Upper lobe of right lung (tissue), 1 donor: ENCODE data around the gene CCNF. TPM values are rescaled to one million over a fixed set of nuclear protein-coding genes. Genes with fewer than 3 reads are reported as not detected.

ENCODE experiments used
- ATAC-seq: fragments of 200-7000 bp; cut with Tn5 transposase; one replicate; pipeline ENCODE4 v1.9.1; 2020; ENCODE audit warnings: mild to moderate bottlenecking, moderate library complexity
- DNase-seq: peaks from one replicate; pipeline ENCODE4 v3.0.0-alpha.2; 2020
- H3K27ac ChIP-seq: fragments of 200-600 bp; one replicate; pipeline ENCODE4 v1.8.0; 2022
- H3K27me3 ChIP-seq: fragments of 200-600 bp; one replicate; pipeline ENCODE4 v1.8.0; 2022; ENCODE audit warnings: mild to moderate bottlenecking
- H3K36me3 ChIP-seq: fragments of 200-600 bp; one replicate; pipeline ENCODE4 v1.8.0; 2022
- H3K4me1 ChIP-seq: fragments of 200-600 bp; one replicate; pipeline ENCODE4 v1.8.0; 2022
- H3K4me3 ChIP-seq: fragments of 200-600 bp; one replicate; pipeline ENCODE4 v1.8.0; 2022; ENCODE audit warnings: mild to moderate bottlenecking
- H3K9me3 ChIP-seq: fragments of 200-600 bp; one replicate; pipeline ENCODE4 v1.8.0; 2022
- intact Hi-C: fragments of 100-400 bp; cut with DNase I; formaldehyde crosslinking; loops from one replicate; pipeline ENCODE4 v1.11.0; 2022
- microRNA-seq: library from miRNA; unstranded; fragments of <30 nt; microRNA quantifications from one replicate; pipeline ENCODE4 v1.2.0, GENCODE V29; 2020; ENCODE audit warnings: borderline microRNAs expressed
- total RNA-seq: library from RNA; stranded (reverse); fragmentation: NEBNext Ultra II Directional; extraction: Animal tissue kit (Norgen Biotek cat#: 25700); gene quantifications from one replicate; pipeline ENCODE4 v1.2.1, GENCODE V29; 2021
- TF ChIP-seq, protein P1 (sequence below): fragments of 200-600 bp; IDR thresholded peaks from one replicate; pipeline ENCODE4 v1.8.0; 2022; ENCODE audit warnings: antibody characterized with exemption
- donor health status: DM: no; HTN: yes; CAD: no; lungs with severe emphysema.

Gene CCNF
- total RNA-seq, 1 donor from 2014 or later, result 3.6 TPM

DNA sequence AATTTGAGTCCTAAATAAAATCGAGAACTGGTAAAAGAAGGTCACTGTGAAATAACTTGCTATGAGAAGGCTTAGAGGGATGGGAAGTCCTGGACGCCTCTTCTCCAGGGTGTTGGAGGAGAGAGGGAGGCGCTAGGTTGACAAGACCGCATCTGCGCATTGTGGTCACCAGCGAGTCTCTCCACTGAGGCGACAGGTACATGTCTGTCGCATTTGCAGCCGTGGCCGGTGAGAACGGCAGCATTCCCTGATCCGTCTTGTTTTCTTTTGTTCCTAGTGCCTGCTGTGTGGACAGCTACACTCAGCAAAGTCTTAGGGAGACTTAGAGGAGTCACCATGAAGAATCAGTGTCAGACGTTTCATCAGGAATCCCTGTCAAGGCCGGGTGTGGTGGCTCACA, 76.4 kb downstream of the CCNF start:
- no peaks in the 10 kb centered on the region for H3K27me3 ChIP-seq
- H3K27ac ChIP-seq, result no peak overlapping the region
- ATAC-seq (no peak), DNase-seq (no peak)
- H3K4me1 ChIP-seq, result peaks cover 19% of the 10 kb centered on the region
- no peak overlapping the region for H3K4me3 ChIP-seq
- TF ChIP-seq, protein P1, sequence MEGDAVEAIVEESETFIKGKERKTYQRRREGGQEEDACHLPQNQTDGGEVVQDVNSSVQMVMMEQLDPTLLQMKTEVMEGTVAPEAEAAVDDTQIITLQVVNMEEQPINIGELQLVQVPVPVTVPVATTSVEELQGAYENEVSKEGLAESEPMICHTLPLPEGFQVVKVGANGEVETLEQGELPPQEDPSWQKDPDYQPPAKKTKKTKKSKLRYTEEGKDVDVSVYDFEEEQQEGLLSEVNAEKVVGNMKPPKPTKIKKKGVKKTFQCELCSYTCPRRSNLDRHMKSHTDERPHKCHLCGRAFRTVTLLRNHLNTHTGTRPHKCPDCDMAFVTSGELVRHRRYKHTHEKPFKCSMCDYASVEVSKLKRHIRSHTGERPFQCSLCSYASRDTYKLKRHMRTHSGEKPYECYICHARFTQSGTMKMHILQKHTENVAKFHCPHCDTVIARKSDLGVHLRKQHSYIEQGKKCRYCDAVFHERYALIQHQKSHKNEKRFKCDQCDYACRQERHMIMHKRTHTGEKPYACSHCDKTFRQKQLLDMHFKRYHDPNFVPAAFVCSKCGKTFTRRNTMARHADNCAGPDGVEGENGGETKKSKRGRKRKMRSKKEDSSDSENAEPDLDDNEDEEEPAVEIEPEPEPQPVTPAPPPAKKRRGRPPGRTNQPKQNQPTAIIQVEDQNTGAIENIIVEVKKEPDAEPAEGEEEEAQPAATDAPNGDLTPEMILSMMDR, result no peak
- H3K9me3 ChIP-seq, result no peaks in the 10 kb centered on the region
- no peaks in the 10 kb centered on the region for H3K36me3 ChIP-seq
- intact Hi-C loops, result no loop called here

DNA sequence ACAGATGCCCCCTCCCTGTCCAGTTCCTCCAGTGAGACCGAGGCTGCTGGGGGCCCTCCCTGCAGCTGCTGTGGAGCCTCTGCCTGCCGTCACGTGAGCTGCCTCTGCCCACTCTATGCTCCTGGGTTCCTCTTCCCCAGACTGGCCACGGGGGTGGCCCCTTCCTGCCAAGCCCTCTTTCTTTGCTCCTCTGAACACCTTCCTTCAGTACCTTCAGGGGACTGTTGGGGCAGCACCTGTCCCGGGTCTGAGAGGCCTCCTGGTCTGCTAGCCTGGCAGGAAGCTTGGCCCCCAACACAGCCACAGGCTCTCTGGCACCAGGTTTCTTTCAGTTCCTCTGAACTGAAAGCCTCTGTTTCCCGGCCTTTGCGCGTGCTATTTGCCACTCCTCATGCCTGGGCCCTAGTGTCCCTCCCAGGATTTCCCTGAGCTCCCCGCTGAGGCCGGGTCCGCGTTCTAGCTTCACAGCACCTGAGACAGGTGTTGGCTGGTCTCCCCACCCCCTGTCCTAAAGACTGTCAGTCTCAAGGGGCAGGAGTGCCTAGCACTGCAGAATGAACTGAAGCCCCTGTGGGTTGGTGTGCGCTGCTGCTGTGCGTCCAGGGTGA, 77.9 kb downstream of the CCNF start:
- peak; percentile 75 for ATAC-seq
- Histone ChIP-seq H3K4me3 (no peak overlapping the region), H3K4me1 (peaks cover 15% of the 10 kb centered on the region), H3K27ac (peak overlapping the region; percentile 78), H3K9me3 (no peaks in the 10 kb centered on the region), H3K36me3 (no peaks in the 10 kb centered on the region), H3K27me3 (no peaks in the 10 kb centered on the region)
- TF ChIP-seq, protein P1, result no peak
- intact Hi-C loops, result no loop called here
- DNase-seq, result peak; percentile 85

DNA sequence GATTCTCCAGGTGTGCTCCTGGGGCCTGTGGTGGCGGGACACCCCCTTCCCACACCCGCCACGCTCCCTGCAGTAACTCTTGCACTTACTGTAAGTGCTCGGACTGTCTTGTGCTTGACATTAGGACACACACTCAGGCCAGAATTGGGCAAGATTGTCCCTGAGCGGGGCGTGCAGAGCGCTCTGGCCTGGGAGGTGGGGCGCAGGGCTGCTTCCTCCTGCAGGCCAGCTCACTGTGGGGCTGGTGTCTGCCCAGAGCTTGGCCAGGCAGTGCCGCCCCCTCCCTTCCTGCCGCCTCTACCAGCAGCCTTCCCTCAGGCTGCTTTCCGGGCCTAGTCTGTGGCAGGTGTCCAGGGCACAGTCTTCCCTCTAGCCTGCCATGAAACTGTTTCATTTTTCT, 78.4 kb downstream of the CCNF start:
- Histone ChIP-seq H3K9me3 (no peaks in the 10 kb centered on the region), H3K27ac (peak overlapping the region; percentile 78), H3K4me1 (peaks cover 16% of the 10 kb centered on the region), H3K4me3 (no peak overlapping the region), H3K27me3 (no peaks in the 10 kb centered on the region), H3K36me3 (no peaks in the 10 kb centered on the region)
- ATAC-seq, result peak; percentile 85
- TF ChIP-seq, protein P1, result no peak
- intact Hi-C loops, result no loop called here
- DNase-seq, result peak; percentile 88

Small RNA genes lying within 50 kb of the gene (microRNA-seq; reads per million reads assigned to microRNA genes)
- not detected for gene MIR6767
- gene MIR6768, result not detected

Other genes with a start within 250 kb of the CCNF start
- 0.06 TPM for gene CASKIN1, start 232.8 kb upstream of the CCNF start, total RNA-seq
- 29.9 TPM for gene MLST8, start 224.0 kb upstream of the CCNF start, total RNA-seq
- gene BRICD5, start 218.6 kb upstream of the CCNF start, total RNA-seq, result 7.5 TPM
- gene PGP, start 214.6 kb upstream of the CCNF start, total RNA-seq, result 15.0 TPM
- 22.6 TPM for gene E4F1, start 205.9 kb upstream of the CCNF start, total RNA-seq
- 0.78 TPM for gene DNASE1L2, start 193.0 kb upstream of the CCNF start, total RNA-seq
- gene ECI1, start 177.9 kb upstream of the CCNF start, total RNA-seq, result 46.2 TPM
- gene RNPS1, start 161.3 kb upstream of the CCNF start, total RNA-seq, result 116 TPM
- gene ABCA3, start 88.7 kb upstream of the CCNF start, total RNA-seq, result 598 TPM
- not detected for gene TEDC2, start 30.7 kb downstream of the CCNF start, total RNA-seq
- not detected for gene NTN3, start 41.9 kb downstream of the CCNF start, total RNA-seq
- gene TBC1D24, start 45.7 kb downstream of the CCNF start, total RNA-seq, result 43.7 TPM
- gene ATP6V0C, start 84.5 kb downstream of the CCNF start, total RNA-seq, result 298 TPM
- gene AMDHD2, start 90.9 kb downstream of the CCNF start, total RNA-seq, result 61.7 TPM
- gene CEMP1, start 102.0 kb downstream of the CCNF start, total RNA-seq, result 1.4 TPM
- gene PDPK1, start 108.6 kb downstream of the CCNF start, total RNA-seq, result 90.9 TPM